ENCODE results near the gene LAMA4. TPM values are rescaled to one million over a fixed set of nuclear protein-coding genes. Genes with fewer than 3 reads are reported as not detected.

LAMA4 gene
- total and polyA plus RNA-seq, 2 of the 13 experiments (the other 11 are each of a cell fraction or from before 2014, with no cell fraction given) = not detected

GRCh38 chr6:112145080-112145573 is 109.2 kb downstream of the LAMA4 start (continued):
- TF ChIP-seq GMEB1 (CRISPR knock-in tag; IDR thresholded peaks at IDR 0.05; ENCODE audit: borderline replicate concordance) (no peak), DR1 (CRISPR knock-in tag; IDR thresholded peaks at IDR 0.05) (no peak), CREB1 (IDR thresholded peaks at IDR 0.05) (no peak), CREB1 (CRISPR knock-in tag; IDR thresholded peaks at IDR 0.05) (no peak), LBX2 (CRISPR knock-in tag; IDR thresholded peaks at IDR 0.05; ENCODE audit: borderline replicate concordance) (no peak), ZNF891 (CRISPR knock-in tag; IDR thresholded peaks at IDR 0.05) (no peak), KDM3A (CRISPR knock-in tag; IDR thresholded peaks at IDR 0.05; ENCODE audit: low read depth) (no peak), RNF219 (CRISPR knock-in tag; IDR thresholded peaks at IDR 0.05) (no peak), ZNF703 (CRISPR knock-in tag; IDR thresholded peaks at IDR 0.05; ENCODE audit: borderline replicate concordance) (no peak), ZNF549 (CRISPR knock-in tag; IDR thresholded peaks at IDR 0.05) (no peak), ZNF614 (CRISPR knock-in tag; IDR thresholded peaks at IDR 0.05; ENCODE audit: borderline replicate concordance) (no peak), AHDC1 (CRISPR knock-in tag; IDR thresholded peaks at IDR 0.05; ENCODE audit: borderline replicate concordance) (no peak), SCMH1 (CRISPR knock-in tag; IDR thresholded peaks at IDR 0.05; ENCODE audit: borderline replicate concordance) (no peak), SNAPC2 (CRISPR knock-in tag; IDR thresholded peaks at IDR 0.05) (no peak), ZNF660 (CRISPR knock-in tag; IDR thresholded peaks at IDR 0.05; ENCODE audit: borderline replicate concordance, low read depth) (no peak), ZNF644 (CRISPR knock-in tag; IDR thresholded peaks at IDR 0.05; ENCODE audit: low read depth) (peak; percentile 49; the same call in 1 of the 2 replicates), IRX3 (CRISPR knock-in tag; IDR thresholded peaks at IDR 0.05; ENCODE audit: borderline replicate concordance, low read depth) (no peak), ZMYM2 (CRISPR knock-in tag; IDR thresholded peaks at IDR 0.05) (peak; percentile 83), CTCF (CRISPR knock-in tag; IDR thresholded peaks at IDR 0.05) (peak; percentile 65)
